CD14-positive monocyte (primary cell): ENCODE results near the gene SMPD2. TPM values are rescaled to one million over a fixed set of nuclear protein-coding genes. Genes with fewer than 3 reads are reported as not detected.

Experiments
- DNase-seq, 3 donors: peaks; one replicate each; pipeline ENCODE4 v3.0.0-alpha.2; 2011 to 2022
- H2AFZ ChIP-seq: 2 replicates; pipeline ENCODE4 v1.6.0; 2012; ENCODE audit warnings: mild to moderate bottlenecking, low read depth, low read length, inconsistent platforms; ENCODE audit not compliant: insufficient read depth, poor library complexity, severe bottlenecking
- H3K27ac ChIP-seq, 2 donors: 1 replicate in 1 of 2; 2 replicates in 1 of 2; pipeline ENCODE4 v1.5.1; 2012 to 2013; ENCODE audit warnings: low read length in 2 of 2, control low read depth in 1 of 2, inconsistent platforms in 1 of 2, low read depth in 1 of 2, mild to moderate bottlenecking in 1 of 2
- H3K27me3 ChIP-seq, 2 donors: one replicate each; pipeline versions ENCODE4 v1.6.0 to v1.6.1; 2011 to 2013; ENCODE audit warnings: low read length in 2 of 2; ENCODE audit not compliant: control insufficient read depth in 2 of 2, insufficient read depth in 2 of 2
- H3K36me3 ChIP-seq, 2 donors: replicated peaks in 1 of 2; 1 replicate in 1 of 2; 2 replicates in 1 of 2; pipeline versions ENCODE4 v1.5.1 to v1.6.1; 2012 to 2013; ENCODE audit warnings: low read length in 2 of 2, control low read depth in 1 of 2, inconsistent platforms in 1 of 2, mild to moderate bottlenecking in 1 of 2; ENCODE audit not compliant: insufficient read depth in 2 of 2, control insufficient read depth in 1 of 2
- H3K4me1 ChIP-seq, 2 donors: 1 replicate in 1 of 2; 2 replicates in 1 of 2; pipeline versions ENCODE4 v1.5.1 to v1.6.1; 2012 to 2013; ENCODE audit warnings: low read length in 2 of 2, control low read depth in 1 of 2, inconsistent platforms in 1 of 2, mild to moderate bottlenecking in 1 of 2, moderate library complexity in 1 of 2; ENCODE audit not compliant: insufficient read depth in 2 of 2, control insufficient read depth in 1 of 2
- H3K4me2 ChIP-seq: replicated peaks from 2 replicates; pipeline ENCODE3; 2012; ENCODE audit warnings: low read length, moderate library complexity, mild to moderate bottlenecking; ENCODE audit not compliant: poor library complexity, severe bottlenecking; ENCODE audit errors: extremely low read depth
- H3K4me3 ChIP-seq, 3 experiments: fragments of 200-600 bp in 1 of 3; sonication (generic) in 1 of 3; replicated peaks in 1 of 3; 1 replicate in 2 of 3; 2 replicates in 1 of 3; pipeline ENCODE4 v1.5.1; 2011 to 2013; ENCODE audit warnings: low read length in 3 of 3, mild to moderate bottlenecking in 3 of 3, control low read depth in 2 of 3, low read depth in 2 of 3, inconsistent platforms in 1 of 3, moderate library complexity in 1 of 3
- H3K79me2 ChIP-seq: 2 replicates; pipeline ENCODE4 v1.6.0; 2012; ENCODE audit warnings: mild to moderate bottlenecking, control low read depth, inconsistent platforms, low read length, moderate library complexity; ENCODE audit not compliant: insufficient read depth
- H3K9ac ChIP-seq: 2 replicates; pipeline ENCODE4 v1.6.0; 2017; ENCODE audit warnings: low read length, mild to moderate bottlenecking; ENCODE audit not compliant: insufficient read depth, poor library complexity, severe bottlenecking
- H3K9me3 ChIP-seq, 2 donors: replicated peaks in 1 of 2; 1 replicate in 1 of 2; 2 replicates in 1 of 2; pipeline versions ENCODE4 v1.5.1 to v1.6.1; 2012 to 2013; ENCODE audit warnings: low read length in 2 of 2, control low read depth in 1 of 2; ENCODE audit not compliant: control insufficient read depth in 1 of 2, insufficient read depth in 1 of 2
- H4K20me1 ChIP-seq: 2 replicates; pipeline ENCODE4 v1.6.0; 2012; ENCODE audit warnings: mild to moderate bottlenecking, low read length, control low read depth, moderate library complexity; ENCODE audit not compliant: insufficient read depth
- H3K27ac Mint-ChIP-seq, 7 donors: one replicate each; pipeline ENCODE4 v1.8.0; 2020; ENCODE audit warnings: mild to moderate bottlenecking in 7 of 7, mixed read lengths in 7 of 7, moderate library complexity in 6 of 7, inconsistent platforms in 2 of 7
- H3K27me3 Mint-ChIP-seq, 3 donors: one replicate each; pipeline ENCODE4 v1.8.0; 2021 to 2022; ENCODE audit warnings: low read depth in 3 of 3, mild to moderate bottlenecking in 3 of 3, mixed read lengths in 3 of 3, moderate library complexity in 3 of 3, inconsistent platforms in 1 of 3
- H3K36me3 Mint-ChIP-seq, 2 donors: one replicate each; pipeline ENCODE4 v1.8.0; 2020; ENCODE audit warnings: mixed read lengths in 2 of 2, inconsistent platforms in 1 of 2, mild to moderate bottlenecking in 1 of 2
- H3K4me1 Mint-ChIP-seq: one replicate; pipeline ENCODE4 v1.8.0; 2020; ENCODE audit warnings: mild to moderate bottlenecking, mixed read lengths
- H3K4me3 Mint-ChIP-seq, 2 donors: one replicate each; pipeline ENCODE4 v1.8.0; 2020; ENCODE audit warnings: mild to moderate bottlenecking in 2 of 2, mixed read lengths in 2 of 2, moderate library complexity in 1 of 2
- H3K9me3 Mint-ChIP-seq, 7 donors: one replicate each; pipeline ENCODE4 v1.8.0; 2020 to 2022; ENCODE audit warnings: mixed read lengths in 7 of 7, mild to moderate bottlenecking in 6 of 7, moderate library complexity in 6 of 7, inconsistent platforms in 2 of 7
- WGBS: methylation state at CpG from one replicate; pipeline ENCODE4 v1.1.5; 2013; ENCODE audit warnings: missing lambda C conversion rate; ENCODE audit not compliant: insufficient coverage; 5-methylcytosine and 5-hydroxymethylcytosine counted together
- intact Hi-C, 2 donors: fragments of 100-400 bp; cut with micrococcal nuclease; formaldehyde crosslinking; loops; one replicate each; pipeline versions ENCODE4 v1.15.0 to v1.15.1; 2023
- polyA plus RNA-seq, 3 donors: library from polyadenylated mRNA; depleted of rRNA in 1 of 3; unstranded in 2 of 3; stranded (reverse) in 1 of 3; fragments of 300-500 nt in 2 of 3; fragments of >200 nt in 1 of 3; fragmentation: Illumina TruSeq in 2 of 3; gene quantifications; 1 replicate in 2 of 3; 2 replicates in 1 of 3; pipeline ENCODE4 v1.2.3, GENCODE V29; 2012 to 2021
- TF ChIP-seq, protein P1 (sequence below): fragments of 200-600 bp; IDR thresholded peaks from one replicate; pipeline ENCODE4 v1.8.0; 2022; ENCODE audit warnings: antibody characterized with exemption, mild to moderate bottlenecking

The SMPD2 gene
- polyA plus RNA-seq, 3 donors = 9.5 to 14.3 (median 12.3) TPM

DNA sequence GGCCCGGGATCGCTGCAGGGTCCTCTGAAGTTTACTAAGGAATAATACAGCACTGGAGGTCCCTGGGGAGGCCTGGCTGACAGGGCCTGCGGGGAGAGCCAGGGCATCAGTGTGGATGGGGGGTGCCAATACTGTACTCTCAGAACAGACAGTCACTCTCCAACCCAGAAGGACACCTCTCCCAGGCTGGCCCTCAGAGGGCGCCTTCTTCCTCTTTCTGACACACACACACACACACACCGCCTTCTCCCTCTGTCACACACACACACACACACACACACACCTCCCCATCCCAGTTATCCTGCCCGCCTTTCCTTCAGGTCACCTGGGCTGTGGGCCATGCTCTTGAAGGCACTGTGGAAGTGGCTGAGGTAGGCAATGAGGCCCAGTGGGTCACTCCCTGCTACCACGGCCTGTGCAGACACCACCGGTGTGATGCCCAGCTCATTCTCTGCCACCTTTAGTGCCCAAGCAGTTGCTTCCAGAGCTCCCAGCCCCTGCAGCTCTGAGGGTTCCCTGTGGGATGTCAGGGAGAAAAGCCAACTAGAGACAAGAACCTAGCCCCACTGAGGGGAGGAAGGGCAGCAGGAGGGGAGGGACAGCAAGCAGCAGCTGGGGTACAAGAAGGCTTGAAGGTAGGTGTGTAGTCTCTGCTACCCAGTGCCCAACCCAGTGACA is 7.5 kb downstream of the SMPD2 start:
- Histone ChIP-seq H3K27ac (peak overlapping the region in 1 of 2 donors; percentile 48), H2AFZ (no peak overlapping the region), H3K4me3 (no peak overlapping the region), H3K9ac (no peak overlapping the region), H4K20me1 (peaks cover 76% of the 10 kb centered on the region), H3K9me3 (no peaks in the 10 kb centered on the region), H3K4me2 (no peak overlapping the region), H3K4me1 (peaks cover 0 to 11% of the 10 kb centered on the region in 2 donors), H3K27me3 (no peaks in the 10 kb centered on the region), H3K36me3 (peaks cover 75 to 99% of the 10 kb centered on the region in 2 donors), H3K79me2 (peaks cover 40% of the 10 kb centered on the region)
- Mint-ChIP-seq H3K27me3 (peaks cover 0 to 2% (median 1%) of the 10 kb centered on the region in 3 donors), H3K4me3 (no peak overlapping the region), H3K27ac (peak overlapping the region in 4 of 7 donors; percentile 40 to 71 (median 50)), H3K9me3 (peaks cover 0 to 2% (median 0%) of the 10 kb centered on the region in 7 donors), H3K36me3 (peaks cover 60 to 94% of the 10 kb centered on the region in 2 donors), H3K4me1 (peaks cover 24% of the 10 kb centered on the region)
- TF ChIP-seq, protein P1, sequence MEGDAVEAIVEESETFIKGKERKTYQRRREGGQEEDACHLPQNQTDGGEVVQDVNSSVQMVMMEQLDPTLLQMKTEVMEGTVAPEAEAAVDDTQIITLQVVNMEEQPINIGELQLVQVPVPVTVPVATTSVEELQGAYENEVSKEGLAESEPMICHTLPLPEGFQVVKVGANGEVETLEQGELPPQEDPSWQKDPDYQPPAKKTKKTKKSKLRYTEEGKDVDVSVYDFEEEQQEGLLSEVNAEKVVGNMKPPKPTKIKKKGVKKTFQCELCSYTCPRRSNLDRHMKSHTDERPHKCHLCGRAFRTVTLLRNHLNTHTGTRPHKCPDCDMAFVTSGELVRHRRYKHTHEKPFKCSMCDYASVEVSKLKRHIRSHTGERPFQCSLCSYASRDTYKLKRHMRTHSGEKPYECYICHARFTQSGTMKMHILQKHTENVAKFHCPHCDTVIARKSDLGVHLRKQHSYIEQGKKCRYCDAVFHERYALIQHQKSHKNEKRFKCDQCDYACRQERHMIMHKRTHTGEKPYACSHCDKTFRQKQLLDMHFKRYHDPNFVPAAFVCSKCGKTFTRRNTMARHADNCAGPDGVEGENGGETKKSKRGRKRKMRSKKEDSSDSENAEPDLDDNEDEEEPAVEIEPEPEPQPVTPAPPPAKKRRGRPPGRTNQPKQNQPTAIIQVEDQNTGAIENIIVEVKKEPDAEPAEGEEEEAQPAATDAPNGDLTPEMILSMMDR = no peak
- no CpG with 5 or more reads among the region's 8 CpGs for WGBS
- intact Hi-C loops = no loop called here
- DNase-seq = peak in 1 of 3 donors; percentile 24

DNA sequence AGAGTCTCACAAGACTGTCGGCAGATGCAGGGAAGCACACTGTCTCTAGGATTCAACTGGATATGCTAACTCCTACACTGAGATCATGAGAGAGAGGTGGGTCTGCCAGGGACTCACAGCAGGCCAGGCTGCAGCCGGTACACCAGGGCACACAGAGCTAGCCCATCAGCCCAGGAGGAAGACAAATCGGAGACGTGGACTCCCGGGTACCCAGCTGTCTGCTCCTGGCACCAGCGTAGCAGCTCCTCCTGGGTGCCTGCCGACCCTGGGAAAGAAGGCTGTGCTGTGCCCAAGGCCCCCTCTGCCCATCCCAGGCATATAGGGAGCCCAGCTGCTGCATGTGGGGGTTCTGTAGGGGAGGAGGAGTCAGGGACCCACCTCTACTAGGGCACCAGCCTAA is 8.1 kb downstream of the SMPD2 start:
- Mint-ChIP-seq H3K36me3 (peaks cover 59 to 94% of the 10 kb centered on the region in 2 donors), H3K4me3 (no peak overlapping the region), H3K27ac (peak overlapping the region in 4 of 7 donors; percentile 24 to 61 (median 49)), H3K9me3 (peaks cover 0 to 2% (median 0%) of the 10 kb centered on the region in 7 donors), H3K27me3 (peaks cover 0 to 2% (median 1%) of the 10 kb centered on the region in 3 donors), H3K4me1 (peaks cover 26% of the 10 kb centered on the region)
- TF ChIP-seq, protein P1 = no peak
- Histone ChIP-seq H3K4me2 (no peak overlapping the region), H3K4me1 (peaks cover 6 to 17% of the 10 kb centered on the region in 2 donors), H4K20me1 (peaks cover 81% of the 10 kb centered on the region), H2AFZ (no peak overlapping the region), H3K9ac (no peak overlapping the region), H3K27me3 (no peaks in the 10 kb centered on the region), H3K79me2 (peaks cover 46% of the 10 kb centered on the region), H3K36me3 (peaks cover 74 to 98% of the 10 kb centered on the region in 2 donors), H3K4me3 (no peak overlapping the region), H3K27ac (peak overlapping the region in 1 of 2 donors; percentile 48), H3K9me3 (no peaks in the 10 kb centered on the region)
- intact Hi-C loops = no loop called here
- 92% methylated on average over 6 of the region's 7 CpGs for WGBS
- DNase-seq = no peak
